ENCODE data around the gene FCMR.
"Not testable (repeated sequence)": the region's sequence is repeated elsewhere in the genome, so short reads cannot be mapped to it uniquely, and the experiment has no call there.

FCMR gene

DNA sequence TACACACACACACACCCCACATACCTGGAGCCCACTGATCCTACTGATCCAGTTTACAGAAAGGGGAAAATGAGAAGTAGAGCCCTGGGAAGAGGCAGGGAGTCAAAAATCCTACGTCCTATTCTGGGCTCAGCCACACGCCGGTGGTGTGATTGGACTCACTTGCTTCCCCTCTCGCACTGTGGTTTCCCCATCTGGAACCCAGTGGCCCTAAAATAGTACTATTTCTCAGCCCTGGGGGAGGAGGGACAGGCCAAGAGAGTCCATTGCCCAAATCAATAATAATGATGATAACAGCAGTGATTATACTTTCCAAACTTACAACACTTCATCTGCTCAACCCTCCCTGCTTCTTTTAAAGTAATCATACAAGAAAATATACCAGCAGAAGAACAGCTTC, 27.5 kb upstream of the FCMR start:
- DNase-seq: no peak

DNA sequence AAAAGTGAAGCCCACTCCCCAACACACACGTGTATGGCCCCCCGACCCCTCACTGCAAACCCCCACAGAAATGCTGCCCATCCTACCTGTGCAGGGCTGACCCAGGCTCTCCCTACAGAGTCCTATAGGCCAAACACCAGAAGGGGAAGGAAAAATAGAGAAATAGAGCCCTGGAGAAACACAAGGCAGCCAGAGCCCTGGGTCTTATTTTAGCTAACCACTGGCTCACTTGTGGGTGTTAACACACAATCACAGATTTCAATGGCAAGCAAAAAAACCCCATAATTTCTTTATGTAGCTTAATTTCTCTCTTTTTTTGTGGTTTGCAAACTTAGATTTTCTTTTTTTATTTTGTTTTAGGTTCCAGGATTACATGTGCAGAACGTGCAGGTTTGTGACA, 25.5 kb upstream of the FCMR start:
- DNase-seq: no peak

- DNase-seq: no peak
Measured at GRCh38 chr1:206946261-206946660, 24.5 kb upstream of the FCMR start, which contains the start of gene PIGR. Gene PIGR (minus strand): TSS chr1:206946466. CDS start chr1:206940531, 5,935 bp downstream.

DNA sequence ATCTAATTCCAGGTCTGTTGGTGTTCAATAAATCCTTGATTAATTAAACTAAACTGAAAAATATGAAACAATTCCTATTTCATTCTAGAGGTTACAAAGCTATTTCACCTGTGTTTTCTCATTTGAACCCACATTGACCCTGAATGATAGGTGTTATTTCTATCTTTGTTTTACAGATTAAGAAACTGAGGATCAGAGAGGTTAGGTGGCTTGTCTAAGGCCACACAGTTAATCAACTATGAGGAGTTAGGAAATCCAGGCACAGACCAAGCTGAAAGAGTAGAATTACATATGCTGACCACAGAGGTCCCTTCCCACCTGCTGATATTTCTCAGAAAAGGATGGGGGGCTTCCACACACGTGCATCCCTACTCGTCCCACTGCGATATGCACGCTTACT, 24.0 kb upstream of the FCMR start:
- no peak for DNase-seq

GRCh38 chr1:206944703-206945102, 23.0 kb upstream of the FCMR start:
- no peak for DNase-seq

DNA sequence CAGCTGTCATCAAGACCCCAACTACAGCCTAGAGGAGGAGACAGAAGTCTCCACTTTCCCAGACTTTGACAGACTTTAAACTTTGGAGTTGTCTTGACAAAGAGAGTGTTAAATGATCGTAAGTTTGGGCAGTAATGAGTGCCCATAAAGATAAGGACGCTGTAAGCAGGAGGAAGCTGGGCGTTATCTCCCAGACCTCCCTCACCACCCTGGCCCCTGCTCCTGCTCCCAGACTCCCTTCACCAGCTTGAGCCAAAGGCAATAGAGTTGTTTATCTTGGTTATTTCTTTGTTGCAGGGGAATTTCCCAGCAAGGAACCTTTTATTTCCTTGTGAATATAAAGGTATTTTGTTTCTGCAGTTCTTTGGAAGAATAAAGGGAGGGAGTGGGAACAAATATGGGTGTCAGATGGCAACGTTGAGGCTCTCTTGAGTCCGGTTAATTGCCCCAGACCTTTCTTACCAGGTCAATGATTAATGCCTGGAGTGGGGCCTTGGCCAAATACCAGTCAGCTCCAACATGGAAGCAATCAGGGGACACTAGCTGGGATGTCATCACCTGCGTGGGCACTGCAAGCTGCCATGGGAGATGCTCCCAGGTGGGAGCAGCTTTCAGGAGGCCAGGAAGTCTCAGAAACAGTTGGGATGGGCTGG, 20.2 kb upstream of the FCMR start:
- DNase-seq: no peak

GRCh38 chr1:206940588-206940936, 18.8 kb upstream of the FCMR start:
- DNase-seq: no peak

- DNase-seq: no peak
Measured at GRCh38 chr1:206939841-206940587, 18.3 kb upstream of the FCMR start.

GRCh38 chr1:206939131-206939530, 17.4 kb upstream of the FCMR start:
- DNase-seq: no peak

DNA sequence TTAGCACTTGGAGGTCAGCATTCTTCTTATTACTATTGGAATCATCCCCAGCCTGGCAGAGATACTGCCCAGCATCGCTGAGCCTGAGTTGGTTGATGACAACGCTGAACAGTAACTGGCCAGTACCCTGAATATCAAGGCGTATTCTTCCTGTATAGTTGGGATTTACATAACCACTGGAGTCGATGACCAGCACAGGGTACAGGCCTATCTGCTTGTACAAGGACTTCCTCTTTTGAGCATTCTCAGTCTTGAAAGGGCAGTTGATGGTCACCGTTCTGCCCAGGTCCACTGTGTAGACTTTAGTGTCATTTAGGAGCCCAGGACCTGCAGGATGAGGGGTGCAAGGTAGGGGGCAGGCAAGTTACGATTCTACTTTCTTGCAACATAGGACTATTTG, 15.7 kb upstream of the FCMR start:
- DNase-seq: no peak

DNA sequence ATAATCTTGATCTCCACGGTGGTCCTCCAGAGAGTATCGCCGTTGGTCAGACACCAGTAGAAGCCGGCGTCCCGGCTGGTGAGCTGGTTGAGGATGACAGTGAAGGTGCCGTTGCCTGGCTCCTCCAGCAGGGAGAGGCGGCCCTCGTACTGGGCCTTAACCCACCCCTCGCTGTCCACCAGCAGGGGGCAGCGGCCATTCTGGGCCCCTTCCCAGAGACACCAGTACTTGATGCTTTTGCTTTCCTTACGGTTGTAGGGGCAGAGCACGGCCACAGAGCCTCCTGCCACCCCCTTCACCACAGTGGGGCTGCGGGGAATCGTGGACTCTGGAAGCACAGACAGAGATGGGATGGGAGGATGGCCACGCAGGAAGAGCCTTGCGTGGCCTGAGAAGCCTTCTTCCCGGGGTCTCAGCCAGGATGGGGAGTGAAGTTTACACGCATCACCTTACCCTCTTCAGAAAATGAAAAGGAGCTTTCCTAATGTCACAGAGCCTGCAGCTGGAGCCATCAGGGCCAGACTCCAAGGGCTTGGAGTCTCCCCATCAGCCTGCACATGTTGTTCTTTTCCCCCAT, 13.8 kb upstream of the FCMR start:
- peak; percentile 14 for DNase-seq

GRCh38 chr1:206933333-206933945, 11.7 kb upstream of the FCMR start:
- peak; percentile 66 for DNase-seq

GRCh38 chr1:206932177-206932576, 10.4 kb upstream of the FCMR start:
- DNase-seq: no peak

GRCh38 chr1:206931709-206932108, 10.0 kb upstream of the FCMR start:
- no peak for DNase-seq

- peak; percentile 36 for DNase-seq
Measured at GRCh38 chr1:206930210-206930798, 8.6 kb upstream of the FCMR start.

- no peak for DNase-seq
Measured at GRCh38 chr1:206929524-206929923, 7.8 kb upstream of the FCMR start.

DNA sequence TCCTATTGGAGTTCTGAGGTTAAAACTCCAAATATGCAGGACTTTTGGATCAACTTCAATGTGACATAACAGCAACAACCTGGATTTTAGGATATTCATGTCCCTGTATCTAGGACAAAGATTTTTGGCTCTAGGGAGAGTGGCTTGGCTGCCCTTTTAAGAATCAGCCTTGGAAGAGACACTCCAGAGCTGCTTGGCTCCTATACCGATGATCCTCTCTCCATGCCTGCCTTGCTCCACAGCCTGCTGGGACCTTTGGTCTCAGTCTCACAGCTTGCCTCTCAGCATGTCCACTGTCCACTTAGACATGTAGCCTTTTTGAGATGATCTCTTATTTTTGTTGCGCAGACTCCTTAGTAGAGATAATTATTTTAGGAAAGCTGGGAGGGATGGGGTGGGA, 4.5 kb upstream of the FCMR start:
- DNase-seq: no peak

- peak; percentile 38 for DNase-seq
Measured at GRCh38 chr1:206925106-206925736, 3.5 kb upstream of the FCMR start.

GRCh38 chr1:206924592-206925105, 2.9 kb upstream of the FCMR start:
- DNase-seq: peak; percentile 19

GRCh38 chr1:206923961-206924557, 2.3 kb upstream of the FCMR start:
- DNase-seq: not testable (repeated sequence)

DNA sequence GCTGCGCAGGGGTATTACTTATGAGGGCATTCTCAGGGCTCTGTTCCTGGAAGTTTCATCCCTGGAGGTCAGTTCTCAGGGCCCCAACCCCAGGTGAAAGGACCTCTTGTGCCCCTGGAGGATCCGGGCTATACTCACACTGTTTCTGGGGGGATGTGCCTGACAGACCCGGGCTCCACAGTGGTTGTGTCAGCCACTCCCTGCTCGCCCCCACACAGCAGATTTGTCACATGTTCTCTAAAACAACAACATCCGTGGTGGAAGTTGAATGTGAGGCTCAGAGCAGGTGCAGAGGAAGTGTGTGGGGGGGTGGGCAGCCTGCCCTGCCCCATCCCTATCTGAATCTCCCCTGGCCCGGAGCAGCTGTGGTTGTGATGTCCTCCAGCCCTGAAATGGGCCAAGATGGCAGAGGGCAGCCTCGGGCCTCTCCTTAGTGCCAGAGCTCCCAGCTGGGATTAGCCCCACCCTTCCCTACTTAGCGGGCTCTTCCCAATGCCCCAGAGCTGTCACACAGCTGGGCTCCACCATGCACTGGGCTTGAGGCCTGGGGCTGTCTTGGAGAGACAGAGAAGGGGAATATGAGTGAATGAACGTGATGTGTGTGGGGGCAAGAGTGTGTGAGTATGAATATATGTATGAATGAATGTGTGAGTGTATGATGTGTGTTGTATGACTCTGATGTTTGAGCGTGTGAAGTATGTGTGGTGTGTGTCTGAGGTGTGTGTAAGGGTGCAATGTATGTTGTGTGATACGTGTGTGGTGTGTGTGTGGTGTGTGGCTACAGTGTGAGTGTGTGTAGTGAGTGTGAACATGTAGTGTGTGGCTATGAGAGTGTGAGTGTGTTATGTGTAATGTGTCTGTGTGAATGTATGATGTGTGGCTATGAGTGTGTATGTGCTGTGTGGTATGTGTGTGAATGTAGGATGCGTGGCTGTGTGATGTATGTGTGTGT, 1.5 kb upstream of the FCMR start:
- peak; percentile 63 for DNase-seq
